GM18868 (cell line): ENCODE results near the gene CAMKK1.
"Not testable (repeated sequence)": the region's sequence is repeated elsewhere in the genome, so short reads cannot be mapped to it uniquely, and the experiment has no call there.

Experiments used
- ATAC-seq: cut with Tn5 transposase; IDR thresholded peaks from one replicate; pipeline ENCODE4 v1.9.1; 2021; ENCODE audit warnings: mild to moderate bottlenecking, moderate library complexity; ENCODE audit not compliant: unreplicated experiment

The CAMKK1 gene

DNA sequence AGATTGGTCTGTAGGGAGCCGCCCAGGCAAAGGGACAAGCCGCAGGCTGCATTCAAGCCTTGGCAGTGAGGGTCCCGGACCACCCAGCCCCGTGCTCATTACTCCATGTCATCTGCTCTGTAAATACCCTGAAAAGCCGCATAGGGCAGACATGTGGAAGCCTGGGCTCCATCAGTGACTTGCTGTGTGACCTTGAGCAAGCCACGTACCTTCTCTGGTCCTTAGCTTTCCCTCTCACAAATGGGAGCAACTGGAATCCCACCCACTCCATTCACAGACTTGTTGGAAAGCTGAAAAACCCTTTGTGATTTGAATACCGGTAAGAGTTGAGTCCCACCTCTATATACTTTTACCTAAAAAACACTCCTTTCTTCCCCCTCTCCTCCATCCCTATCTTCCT, 11.9 kb downstream of the CAMKK1 start:
- no peak for ATAC-seq

- no peak for ATAC-seq
These were observed 13.0 kb downstream of the CAMKK1 start for GRCh38 chr17:3879591-3880417.

DNA sequence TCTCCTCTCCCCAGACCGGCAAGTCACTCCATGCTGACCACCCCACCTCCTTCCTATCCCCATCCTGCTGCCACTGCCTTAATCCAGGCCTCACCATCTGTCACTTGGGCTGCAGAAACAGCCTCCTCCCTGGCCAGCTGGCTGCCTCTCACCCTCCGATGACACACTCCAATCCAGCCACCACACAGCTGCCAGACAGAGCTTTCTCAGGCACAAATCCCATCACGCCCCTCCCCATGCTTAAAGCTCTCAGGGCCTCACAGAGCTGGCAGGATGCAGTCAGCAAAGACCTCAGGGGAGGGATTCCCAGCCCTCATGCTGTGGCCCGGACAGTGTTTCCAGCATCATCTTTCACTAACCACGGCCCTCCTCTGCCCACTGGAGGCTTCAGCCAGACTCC, 13.7 kb downstream of the CAMKK1 start:
- no peak for ATAC-seq

DNA sequence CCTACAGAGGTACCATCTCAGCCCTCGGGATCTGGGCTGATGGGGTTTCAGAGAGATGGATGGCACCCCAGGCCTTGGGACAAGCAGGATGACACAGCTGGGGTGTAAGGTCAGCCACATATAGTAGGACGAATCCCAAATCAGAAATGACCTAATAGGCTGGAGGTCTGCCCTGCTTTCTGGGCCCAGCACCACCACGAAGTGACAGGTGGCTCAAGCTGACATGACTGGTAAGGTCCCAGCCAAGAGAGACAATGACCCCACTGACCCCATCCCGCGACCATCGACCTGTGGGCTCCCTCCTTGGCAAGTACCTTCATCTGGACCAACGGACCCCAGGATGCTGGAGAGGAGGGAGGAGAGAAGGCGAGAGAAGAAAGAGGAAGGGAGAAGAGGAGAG, 15.6 kb downstream of the CAMKK1 start:
- no peak for ATAC-seq

- no peak for ATAC-seq
These were observed 17.5 kb downstream of the CAMKK1 start for GRCh38 chr17:3875317-3875716.

DNA sequence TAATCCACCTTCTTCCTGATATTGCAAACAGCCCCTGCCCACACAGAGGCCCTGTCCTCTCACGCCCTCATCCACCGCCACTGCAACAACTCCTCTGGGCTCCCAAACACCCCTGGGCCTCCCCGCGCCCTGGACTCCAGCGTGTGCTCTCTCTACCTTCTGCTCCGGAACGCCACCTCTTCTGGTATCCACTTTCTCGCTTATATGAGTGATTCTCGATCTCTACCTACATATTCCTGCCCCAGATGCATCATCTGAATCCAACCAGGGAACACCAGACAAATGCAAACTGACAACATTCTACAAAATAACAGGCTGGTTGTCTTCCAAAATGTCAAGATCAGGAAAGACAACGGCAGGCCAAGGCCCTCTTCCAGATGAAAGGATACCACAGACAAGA, 19.0 kb downstream of the CAMKK1 start:
- ATAC-seq: no peak

- no peak for ATAC-seq
These were observed 22.0 kb downstream of the CAMKK1 start for GRCh38 chr17:3870871-3871306.

DNA sequence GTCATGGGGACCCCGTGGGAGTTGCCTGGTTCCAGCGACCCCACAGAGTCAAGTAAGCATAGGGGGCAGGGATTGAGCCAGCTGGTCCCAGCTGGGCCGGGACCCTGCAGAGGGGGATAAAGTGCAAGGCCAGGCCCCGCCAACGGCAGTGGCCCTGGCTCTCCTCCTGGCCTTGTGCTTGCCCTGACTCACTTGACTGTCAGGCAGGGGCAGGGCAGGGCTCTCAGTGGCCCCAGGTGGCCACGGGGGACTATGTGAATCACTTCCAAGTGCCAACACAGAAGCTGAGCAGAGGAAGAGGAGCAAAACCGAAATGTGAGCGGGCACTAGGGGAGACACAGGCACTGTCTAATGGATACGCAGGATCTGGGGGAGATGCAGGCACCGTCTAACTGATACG, 25.2 kb downstream of the CAMKK1 start:
- ATAC-seq: no peak

GRCh38 chr17:3867106-3867505, 25.7 kb downstream of the CAMKK1 start:
- ATAC-seq: no peak

DNA sequence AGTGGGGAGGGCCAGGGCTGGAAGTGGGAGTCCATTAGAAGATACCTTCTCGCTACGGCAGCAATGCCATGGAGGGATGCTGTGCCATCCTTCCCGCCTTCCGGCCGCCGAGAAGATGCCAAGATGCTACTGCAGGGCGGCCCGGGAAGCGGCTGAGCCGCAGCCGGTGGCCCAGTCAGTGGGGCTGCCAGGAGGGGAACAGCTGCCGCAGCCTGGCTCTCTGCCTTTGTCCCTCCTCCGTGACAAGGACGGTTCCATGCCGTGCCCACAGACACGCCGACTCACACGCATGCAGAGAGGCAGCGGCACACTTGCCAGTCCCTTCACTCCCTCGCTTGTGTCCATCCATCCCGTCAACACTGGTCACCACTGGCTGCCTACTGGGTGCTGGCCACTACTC, 26.6 kb downstream of the CAMKK1 start:
- no peak for ATAC-seq

DNA sequence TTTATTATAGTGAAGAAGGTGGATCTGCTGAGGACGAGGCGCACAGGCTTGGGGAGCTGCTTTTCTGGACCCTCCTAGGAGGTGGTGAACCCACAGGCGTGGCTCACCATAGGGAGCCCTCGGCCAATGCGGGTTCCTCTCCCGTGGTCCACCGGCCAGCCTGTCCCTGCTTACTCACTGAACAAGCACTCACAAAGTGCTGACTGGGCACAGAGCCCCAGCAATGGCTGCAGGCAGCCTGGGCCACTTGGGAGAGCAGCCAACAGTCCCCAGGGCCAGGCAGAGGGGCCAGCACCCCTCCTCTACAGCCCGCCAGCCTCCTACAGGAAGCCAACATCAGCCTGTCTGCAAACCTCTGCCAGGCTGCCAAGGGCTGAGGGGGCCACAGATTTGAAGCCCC, 27.7 kb downstream of the CAMKK1 start:
- no peak for ATAC-seq

GRCh38 chr17:3864534-3864933, 28.3 kb downstream of the CAMKK1 start:
- no peak for ATAC-seq

DNA sequence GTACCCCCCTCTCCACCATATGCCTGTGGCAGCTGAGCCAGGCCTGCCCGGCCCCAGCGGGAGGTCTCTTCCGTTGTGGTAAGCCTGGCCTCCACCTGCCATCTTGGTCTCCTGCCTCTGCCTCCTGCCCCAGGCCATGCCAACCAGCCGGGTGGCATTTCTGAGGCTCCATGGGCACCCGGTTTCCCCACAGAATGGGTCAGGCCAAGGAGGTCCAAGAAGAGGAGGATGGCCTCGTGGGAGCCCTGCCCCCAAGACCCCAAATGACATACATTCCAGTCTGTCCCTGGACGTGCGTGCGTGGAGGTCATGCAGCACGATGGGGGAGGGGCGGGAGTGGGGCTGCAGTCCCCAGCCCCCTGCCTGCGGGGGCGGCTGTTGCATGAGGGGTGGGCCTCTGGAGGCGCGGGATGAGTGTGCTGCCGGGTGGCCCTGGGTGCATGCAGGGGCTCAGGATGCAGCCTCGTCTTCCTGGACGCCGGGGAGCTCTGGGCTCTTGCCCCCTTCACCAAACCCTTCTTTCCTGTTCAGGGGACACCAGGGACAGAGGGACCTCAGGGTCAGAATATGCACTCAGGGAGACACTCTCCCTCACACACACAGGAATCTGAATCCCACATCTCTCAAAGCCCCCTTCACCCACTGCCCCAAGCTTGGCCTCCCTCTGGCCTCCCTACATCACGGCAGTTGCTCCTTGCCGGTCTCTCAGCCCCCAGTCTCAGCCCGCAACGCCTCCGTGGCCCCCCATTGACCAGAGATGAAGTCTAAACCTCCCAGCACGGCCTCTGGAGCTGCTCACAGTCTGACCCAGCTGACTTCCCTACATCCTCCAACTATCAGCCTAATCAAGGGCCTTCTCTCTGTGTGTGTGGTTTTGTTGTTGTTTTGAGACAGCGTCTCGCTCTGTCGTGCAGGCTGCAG, 30.8 kb downstream of the CAMKK1 start:
- ATAC-seq: no peak

- no peak for ATAC-seq
These were observed 31.7 kb downstream of the CAMKK1 start for GRCh38 chr17:3860939-3861700.

GRCh38 chr17:3859940-3860339, 32.9 kb downstream of the CAMKK1 start:
- no peak for ATAC-seq

GRCh38 chr17:3857261-3858105, 35.4 kb downstream of the CAMKK1 start:
- ATAC-seq: no peak

DNA sequence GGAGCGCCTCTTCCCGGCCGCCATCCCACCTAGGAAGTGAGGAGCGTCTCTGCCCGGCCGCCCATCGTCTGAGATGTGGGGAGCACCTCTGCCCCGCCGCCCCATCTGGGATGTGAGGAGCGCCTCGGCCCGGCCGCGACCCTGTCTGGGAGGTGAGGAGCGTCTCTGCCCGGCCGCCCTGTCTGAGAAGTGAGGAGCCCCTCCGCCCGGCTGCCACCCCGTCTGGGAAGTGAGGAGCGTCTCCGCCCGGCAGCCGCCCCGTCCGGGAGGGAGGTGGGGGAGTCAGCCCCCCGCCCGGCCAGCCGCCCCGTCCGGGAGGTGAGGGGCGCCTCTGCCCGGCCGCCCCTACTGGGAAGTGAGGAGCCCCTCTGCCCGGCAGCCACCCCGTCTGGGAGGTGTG, 38.6 kb downstream of the CAMKK1 start:
- not testable (repeated sequence) for ATAC-seq

DNA sequence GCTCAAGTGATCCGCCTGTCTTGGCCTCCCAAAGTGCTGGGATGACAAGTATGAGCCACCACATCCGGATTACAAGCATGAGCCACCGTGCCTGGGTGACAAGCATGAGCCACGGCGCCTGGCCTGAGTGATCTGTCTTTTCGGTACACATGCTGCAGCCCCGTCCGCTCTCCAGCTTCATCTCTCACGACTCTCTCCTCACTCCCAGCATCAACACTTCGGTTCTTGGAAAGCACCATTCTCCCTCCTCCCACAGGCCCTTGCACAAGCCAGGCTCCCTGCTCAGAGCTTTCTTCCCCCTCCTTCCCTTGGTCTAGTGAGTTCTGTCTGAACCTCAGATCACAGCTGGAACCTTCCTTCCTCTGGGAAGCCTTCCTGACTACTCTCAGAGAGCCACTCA, 40.3 kb downstream of the CAMKK1 start:
- no peak for ATAC-seq

DNA sequence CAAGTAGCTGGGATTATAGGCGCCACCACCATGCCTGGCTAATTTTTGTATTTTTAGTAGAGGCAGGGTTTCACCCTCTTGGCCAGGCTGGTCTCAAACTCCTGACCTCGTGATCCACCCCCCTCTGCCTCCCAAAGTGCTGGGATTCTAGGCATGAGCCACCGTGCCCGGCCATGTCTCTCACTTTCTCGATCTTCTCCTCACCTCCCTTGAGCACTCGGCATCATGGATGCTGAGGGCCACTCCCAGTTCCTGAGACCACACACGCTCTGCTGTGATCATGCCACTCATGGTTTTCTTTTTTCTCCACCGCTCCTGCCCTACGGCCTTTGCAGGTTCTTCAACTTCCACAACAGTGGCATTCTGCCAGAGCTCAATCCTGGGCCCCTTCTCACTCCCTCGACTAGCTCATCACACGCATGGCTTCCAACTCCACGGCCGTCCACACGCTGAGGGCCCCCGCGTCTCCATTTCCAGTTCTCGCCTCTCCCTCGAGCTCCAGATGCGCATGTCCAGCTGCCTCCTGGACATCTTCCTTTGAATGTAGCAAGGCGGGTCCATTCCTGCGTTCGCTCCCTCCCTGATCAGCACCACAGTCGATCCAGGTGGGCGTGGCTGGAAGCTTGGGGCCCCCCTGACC, 41.3 kb downstream of the CAMKK1 start:
- no peak for ATAC-seq
